GM21367 (cell line): Measurements from ENCODE around the gene MARVELD1.
"Not testable (repeated sequence)": the region's sequence is repeated elsewhere in the genome, so short reads cannot be mapped to it uniquely, and the experiment has no call there.

Experiments used
- ATAC-seq: cut with Tn5 transposase; IDR thresholded peaks from one replicate; pipeline ENCODE4 v1.9.1; 2021; ENCODE audit not compliant: unreplicated experiment

Gene MARVELD1

DNA sequence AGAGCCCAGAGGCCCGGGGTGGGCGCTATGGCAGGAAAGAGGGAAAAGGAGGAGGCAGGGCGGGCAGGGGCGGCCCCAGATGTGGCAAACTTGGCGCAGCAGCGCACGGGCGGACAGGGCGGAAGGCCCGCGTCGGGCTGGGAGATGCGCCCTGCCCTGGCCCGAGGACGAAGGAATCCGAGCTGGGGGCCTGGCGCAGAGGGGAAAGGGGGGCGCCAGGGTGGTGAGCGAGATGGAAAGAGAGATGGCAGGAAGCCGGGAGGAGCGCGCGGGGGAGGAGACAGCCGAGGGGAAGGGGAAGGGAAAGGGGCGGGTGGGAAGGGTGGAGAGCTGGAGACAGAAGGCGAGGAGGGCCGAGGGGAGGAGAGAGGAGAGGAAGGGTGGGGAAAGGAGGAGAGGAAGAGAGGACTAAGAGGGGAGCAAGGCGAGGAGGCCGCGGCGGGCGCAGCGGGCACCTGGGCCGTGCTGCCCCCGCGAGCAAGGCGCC, at the start of gene MARVELD1:
MARVELD1 (plus strand) TSS at position 392 of the 487 bp plus-strand sequence. CDS start 147 bp downstream, outside the sequence.
- ATAC-seq = peak; percentile 18

DNA sequence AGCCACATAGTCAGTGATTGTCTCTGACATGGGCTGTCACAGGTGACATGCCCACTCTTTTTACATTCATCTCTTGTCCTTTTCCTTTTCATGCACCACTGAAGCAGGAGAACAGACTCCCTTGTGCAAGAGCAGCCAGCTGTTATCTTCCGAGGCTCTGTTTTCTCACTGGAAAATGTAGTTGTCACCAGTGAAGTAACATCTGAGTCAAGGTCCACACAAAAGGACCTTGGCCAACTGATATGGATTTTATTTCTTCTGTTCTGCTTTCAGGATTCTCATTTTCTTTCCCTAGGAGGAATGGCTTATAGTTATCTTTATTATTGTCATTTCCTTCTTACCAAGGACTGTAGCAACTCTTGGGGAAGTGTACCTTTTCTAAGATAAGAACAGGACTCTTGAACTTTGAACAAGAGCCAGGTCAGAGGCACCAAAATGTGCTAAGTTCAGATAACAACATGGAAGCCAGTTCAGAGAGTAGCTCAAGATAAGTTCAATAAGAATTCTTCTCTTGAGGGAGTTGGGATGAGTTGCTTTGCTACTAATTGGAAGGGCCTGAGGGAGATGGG, 49.2 kb upstream of the MARVELD1 start:
- ATAC-seq = no peak

DNA sequence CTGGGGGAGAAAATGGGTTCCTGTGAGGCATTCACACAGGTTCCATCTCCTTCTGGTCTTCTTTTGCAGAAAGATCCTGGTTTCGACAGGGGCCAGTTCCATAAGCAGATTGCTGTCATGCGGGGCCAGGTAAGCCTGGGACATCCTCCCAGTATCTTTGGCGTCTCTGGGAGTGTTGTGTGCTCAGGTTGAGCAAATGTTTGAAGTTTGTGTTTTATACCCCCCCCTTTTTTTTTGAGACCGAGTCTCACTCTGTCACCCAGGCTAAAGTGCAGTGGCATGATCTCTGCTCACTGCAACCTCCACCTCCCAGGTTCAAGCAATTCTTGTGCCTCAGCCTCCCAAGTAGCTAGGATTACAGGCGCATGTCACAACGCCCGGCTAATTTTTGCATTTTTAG, 46.5 kb upstream of the MARVELD1 start:
- ATAC-seq = no peak

DNA sequence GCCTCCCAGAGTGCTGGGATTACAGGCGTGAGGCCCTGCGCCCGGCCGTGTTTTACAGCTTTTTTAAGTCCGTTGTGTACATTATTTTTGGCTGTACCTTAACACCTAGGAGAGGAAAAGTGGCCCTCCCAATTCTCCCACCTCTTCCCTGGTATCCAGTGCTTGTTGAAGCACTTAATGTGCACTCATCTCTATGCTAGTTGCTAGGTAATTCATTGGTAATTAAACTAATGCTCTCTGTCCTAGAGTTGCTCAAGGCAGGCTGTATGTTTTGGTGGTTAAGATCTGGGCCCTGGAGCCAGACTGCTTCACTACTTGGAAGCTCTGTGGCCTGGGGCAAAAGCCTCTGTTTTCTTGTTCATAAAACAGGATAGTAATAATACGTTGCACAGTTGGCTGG, 46.1 kb upstream of the MARVELD1 start:
- ATAC-seq = no peak

DNA sequence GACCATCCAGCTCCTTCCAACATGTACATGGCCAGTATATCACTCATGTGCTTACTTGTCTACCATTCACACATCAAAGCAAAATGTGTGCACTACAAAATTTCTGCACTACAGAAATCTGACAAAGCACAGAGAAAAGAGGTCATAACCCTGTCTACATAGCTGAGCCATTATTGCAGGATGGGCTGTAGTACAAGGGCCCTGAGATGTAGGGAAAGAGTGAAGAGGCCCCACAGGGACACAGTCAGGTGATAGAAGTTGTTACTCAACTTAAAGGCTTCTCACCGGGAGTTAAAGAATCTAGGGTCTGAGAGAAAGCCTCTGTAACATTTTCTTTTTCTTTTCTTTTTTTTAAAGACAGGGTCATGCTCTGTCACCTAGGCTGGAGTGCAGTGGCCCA, 44.0 kb upstream of the MARVELD1 start:
- no peak for ATAC-seq

DNA sequence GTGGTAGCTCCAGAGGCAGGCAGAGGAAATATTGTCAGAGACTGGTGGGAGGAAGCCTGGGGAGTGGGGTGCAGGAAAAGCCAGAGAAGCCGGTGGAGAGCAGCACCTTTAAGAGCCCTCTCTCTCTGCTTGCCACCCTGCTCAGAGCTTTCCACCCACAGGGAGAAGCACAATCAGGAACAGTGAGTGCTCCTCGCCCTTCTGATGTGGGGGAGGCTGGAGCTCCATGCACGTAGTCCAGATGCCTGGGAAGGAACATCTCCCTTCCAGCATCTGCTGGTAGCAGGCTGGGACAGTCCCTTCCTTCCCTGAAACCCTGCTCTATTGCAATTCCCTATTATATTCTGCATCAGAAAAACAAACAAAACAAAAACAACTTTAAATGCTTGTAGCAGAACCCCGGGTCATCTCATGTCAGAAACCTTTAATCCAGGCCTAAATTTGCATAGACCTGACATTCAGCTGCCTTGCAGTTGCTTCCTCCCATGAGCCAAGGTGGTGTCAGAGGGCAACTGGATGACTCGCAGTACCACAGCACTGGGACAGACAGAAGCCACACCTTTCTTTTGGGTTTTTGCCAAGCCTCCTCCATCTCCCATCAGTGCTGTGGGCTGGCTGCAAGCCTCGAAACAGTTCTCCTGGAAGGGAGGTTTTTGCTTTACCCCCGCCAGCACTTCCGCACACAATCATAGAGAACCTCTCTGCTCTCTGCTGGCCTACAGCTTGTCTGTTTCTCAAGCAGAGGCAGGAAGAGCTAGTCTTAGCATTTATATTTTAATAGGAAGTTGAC, 39.6 kb upstream of the MARVELD1 start:
- ATAC-seq = no peak

DNA sequence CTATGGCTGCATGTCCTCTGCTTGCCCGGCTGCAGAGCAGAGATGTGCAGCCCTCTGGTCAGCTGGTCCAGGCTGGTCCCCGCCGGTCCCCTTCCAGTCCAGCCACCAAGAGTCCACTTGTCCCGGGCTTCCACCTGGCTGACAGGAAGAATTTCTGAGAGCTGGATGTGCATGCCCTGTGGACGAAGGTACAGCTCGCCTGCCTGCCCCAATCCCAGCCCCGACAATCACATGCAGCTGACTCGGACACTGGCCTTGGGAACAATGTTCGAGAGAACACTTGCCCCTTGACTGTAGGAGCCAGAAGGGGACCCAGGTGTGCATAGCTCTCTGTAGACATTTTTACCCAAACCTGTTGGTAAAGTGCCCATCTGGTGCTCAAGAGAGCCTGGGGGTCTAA, 38.3 kb upstream of the MARVELD1 start:
- ATAC-seq = no peak

DNA sequence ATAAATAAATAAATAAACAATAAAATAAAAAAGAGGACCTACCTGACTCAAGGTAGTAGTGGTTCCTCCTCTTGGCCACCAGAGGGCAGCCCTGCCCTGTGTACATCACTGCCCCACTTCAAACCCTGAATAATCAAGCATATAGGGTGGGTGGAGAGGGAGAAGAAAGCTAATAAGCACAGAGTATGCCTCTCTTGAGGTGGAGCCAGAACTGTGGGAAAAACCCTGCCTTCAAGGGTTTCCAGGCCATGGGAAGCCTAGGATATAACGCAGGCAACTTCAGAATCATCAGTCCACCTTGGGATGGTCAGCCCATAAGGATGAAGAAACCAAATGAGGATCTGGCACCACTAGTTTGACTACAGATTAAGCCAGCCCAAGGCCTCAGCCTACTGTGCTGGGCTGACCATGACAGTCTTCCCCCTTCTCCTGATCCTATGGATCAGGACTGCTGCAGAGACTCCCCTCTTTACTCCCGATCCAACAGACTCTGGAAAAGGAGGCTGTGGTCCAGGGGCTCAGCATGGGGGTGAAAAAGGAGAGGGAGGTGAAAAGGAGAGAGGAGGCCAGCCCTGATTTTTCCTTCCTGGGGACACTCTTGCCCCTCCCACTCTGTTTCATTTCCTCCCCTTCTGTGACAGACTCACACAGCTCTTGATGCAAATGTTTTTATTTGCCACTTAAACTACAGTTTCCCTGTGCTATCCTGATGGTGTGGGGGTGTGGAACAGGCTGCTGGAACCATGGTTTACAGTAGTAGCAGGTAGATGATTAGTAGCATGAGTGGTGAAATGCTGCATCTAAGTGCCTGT, 36.6 kb upstream of the MARVELD1 start:
- ATAC-seq = no peak

DNA sequence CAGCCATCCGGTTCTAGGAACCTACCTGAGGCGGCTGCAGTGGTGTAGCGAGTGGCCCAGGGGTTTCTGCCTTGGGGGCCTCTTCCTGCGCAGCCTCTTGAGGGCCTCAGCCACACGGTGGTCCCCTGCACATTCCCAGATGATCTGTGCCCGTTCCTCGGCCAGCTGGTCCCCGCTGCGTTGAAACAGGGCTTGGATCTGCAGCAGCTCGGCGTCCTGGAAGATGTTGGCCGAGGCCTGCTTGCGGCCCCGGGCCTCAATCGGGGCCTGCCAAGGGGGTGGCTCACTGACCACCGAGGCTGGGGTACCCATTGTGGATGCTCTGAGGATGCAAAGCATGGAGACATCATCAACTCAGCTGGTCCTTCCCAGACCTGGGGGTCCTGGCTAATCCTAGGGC, 33.9 kb upstream of the MARVELD1 start:
- ATAC-seq = no peak

DNA sequence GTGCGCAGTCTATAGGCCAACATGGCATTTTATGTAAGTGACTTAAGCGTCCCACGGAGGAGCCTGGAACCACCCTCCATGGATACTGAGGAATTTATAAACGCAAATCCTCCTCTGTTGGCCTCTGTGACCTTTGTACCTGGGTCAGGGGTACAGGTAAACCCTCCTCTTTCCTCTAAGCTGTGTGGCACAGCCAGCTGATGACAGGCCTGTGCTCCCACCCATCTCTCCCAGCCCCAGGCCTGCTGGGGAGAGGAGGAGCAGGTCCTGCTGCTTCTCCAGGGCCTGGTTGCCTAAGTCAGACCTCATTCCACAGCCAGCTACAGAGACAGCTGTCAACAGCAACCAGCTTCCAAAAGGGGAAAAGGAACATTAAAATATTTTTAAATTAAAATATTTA, 31.5 kb upstream of the MARVELD1 start:
- no peak for ATAC-seq

DNA sequence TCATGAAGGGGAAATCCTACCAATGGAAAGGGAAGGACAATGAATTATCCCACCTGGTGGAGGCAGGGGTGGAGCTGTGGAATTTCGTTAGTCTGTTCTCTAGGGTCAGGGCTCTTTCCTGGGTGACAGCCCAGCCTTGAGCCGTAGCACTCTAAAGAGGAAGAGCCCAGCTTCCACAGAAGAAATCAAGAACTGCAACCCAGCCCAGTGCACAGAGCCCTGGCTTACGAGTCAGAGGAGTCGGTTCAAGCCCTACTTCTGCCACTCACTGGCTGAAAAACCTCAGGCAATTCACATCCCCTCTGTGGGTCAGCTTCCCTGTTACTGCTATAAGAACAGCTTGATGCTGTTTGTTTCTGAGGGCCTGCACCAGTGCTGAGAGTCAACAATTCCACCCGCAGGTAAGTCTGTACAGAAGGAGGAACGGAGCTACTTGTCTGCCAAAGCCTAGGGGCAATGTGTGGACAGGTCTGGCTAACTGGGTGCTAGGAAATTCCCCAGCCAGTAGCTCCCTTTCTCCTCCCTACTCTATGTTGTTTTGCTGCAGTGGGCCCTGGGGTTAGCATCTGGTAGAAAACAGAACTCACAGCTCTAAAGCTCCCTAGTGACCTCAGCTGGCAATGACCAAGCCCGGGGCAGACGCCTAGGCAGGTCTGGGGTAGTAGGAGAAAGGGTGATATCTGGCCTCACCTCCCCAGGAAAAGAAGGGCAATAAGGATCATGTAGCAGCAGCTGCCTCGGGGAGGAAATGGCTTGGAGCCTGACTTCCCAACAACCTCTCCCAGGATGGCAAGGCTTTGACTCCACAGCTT, 29.8 kb upstream of the MARVELD1 start:
- no peak for ATAC-seq

DNA sequence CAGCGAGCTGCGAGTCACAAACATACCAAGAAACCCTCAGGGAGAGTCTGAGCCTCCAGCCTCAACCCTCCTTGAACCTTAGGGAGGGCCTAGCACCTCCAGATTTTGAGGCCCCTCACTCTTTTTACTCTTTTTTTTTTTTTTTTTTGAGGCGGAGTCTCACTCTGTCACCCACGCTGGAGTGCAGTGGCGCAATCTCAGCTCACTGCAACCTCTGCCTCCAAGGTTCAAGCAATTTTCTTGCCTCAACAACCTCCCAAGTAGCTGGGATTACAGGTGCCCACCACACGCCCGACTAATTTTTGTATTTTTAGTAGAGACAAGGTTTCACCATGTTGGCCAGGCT, 29.2 kb upstream of the MARVELD1 start:
- not testable (repeated sequence) for ATAC-seq

DNA sequence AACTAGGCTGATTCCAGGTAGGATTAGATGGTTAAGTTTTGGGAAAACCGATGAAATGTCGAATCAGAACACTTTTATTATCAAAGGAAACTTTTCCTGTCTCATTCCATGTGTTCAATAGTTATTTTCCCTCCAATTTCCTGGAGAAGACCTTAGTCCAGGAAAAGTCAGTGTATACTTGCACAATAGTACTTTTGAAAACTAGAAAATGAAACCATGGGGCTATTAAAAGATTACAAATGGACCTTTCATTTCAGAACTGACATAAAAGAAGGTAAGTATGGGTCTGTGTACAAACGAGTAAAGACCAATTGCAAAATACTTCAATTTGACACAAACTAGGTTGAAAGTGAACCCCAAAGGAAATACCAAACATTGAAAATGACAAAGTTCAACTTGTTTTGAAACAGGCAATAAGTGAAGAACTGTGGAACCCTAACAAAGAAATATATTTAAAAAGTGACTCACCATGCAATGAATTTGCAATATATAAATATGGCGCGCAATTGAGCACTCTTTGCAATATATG, 28.6 kb upstream of the MARVELD1 start:
- ATAC-seq = no peak

DNA sequence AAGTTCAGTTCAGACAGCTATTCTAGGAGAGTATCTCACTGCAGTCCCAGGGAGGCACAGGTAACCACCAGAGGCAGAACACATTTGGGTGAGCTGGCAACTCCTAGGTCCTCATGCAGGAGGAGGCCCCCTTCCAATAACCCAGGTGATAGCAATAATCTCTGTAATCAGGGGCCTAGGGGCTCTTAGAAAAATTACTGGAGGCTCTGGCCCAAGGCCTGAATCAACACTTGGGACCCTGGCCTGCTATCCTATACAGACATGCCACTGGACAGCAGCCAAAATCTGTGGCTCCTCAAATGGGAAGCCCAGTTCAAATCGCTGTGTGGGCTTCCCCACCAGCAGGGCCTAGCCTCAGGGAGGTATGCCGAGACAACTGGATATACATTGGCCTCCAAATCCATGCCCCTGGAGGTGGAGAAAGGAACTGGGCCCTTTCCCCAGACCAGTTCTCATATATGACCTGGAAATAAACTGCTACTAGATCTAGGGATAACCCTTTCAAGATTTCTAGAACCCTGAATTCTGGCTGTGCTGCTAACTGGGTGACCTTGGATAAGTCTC, 28.1 kb upstream of the MARVELD1 start:
- ATAC-seq = no peak

DNA sequence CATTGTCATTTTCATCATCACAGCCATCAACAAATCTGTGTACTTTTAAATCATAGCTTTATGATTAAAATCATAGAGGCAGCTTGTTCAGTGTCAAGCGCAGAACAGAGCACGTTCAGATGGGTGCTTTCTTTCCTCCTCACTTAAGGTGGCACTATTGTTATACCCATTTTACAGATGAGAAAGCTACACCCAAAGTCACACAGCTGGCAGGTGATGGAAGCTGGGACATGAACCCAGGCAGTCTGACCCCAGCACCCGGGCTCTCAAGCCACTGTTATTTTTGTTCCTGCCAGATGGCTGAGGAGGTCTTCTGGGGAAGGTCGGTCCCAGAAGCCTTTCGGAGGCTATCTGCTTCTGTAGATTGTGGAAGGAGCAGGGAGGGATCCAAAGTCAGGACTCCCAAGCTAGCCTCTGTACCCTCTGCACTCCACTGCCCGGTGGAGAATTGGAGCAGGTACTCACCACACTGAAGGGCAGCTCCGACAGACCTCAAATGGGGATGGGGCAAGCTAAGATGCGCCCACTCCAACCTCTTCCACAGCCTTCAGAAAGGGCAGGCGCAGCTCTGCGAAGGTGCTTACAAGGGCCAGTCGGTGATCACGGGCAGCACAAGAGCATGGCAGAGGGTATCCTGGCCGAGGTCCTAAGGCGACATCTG, 27.1 kb upstream of the MARVELD1 start:
- ATAC-seq = peak; percentile 3

DNA sequence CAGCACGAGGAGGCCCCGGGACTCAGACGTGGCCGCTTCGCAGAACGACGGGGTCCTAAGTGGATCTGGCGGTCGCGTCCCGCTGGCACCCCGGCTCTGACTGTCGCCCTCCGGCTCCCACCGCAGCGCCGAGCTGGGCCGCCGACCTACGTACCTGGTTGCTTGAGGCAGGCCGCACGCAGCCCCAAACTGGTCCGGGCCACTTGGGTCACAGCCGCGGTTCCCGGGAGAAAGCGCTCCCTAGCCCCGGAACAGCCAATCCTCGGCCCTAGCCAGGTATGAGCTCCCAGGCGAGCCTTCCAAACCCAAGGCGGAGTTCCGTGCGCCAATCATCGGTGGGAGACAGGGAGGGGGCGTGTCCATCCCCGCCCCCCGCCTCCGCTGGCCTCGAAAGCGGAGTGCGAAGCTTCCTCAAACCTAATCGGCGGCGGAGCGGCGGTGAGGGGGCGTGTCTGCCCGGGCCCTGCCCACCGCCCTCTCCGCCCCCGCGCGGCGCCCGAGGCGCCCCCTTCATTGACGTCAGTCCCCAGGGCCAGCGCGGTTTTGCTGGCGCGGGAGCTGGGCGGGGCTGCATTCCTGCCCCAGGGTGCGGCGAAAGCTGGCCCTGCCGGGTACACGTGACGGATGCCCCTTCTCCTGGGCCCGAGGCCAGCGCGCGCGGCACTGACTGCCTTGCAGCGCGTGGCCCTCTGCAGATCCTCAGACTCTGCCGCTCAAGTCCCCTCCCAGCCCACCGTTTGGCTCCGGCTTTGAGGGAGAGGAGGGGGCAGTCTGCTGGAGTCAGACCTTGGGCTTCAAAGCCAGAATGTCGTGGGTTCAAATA, 26.4 kb upstream of the MARVELD1 start, which contains the start of gene AVPI1:
AVPI1 (minus strand) TSS at position 280 of the 823 bp plus-strand sequence. CDS start 7,336 bp downstream, outside the sequence.
- ATAC-seq = peak; percentile 83

DNA sequence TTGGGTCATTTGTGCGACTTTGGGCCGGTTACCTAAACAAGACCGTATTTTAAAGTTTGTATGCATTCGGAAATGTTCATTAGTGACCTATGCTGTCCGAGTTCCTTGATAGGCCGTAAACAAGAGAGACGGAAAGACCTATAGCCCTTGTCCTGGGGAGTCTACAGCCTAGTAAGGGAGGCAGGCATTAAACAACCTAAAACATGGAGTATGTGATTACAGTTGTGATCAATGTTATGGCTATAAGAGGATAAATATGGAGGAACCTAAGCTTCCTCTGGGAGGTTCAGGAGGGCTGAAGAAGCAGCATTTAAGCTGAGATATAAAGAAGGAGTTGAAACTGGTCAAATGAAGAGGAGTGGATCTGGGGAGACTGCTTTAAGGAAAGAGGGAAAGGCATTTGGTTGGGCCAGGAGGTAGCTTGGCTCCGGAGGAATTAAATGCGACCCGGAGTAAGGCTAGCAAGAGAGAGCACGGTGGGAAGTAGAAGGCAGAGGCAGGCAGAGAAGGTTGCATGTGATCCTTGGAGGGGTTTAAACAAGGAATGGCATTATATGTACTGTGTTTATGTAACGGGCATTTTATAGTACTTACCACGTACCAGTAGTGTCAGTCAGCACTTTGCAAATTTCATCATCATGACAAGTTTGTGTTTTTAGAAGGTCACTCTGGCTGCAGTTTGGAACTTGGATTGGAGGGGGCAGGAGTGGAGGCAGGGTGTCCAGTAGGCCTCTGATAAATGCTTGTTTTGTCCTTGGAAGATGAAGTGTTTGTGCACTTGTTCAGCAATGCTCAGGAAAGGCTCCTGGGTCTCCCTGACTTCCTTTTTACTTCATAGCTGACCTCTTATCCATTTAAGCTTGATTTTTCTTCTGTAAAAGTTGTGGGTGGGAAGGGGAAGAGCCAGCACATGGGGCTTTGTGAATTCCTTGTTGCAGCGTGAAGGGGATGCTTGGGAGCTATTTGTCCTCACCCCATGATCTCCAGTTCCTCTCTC, 25.4 kb upstream of the MARVELD1 start:
- no peak for ATAC-seq

DNA sequence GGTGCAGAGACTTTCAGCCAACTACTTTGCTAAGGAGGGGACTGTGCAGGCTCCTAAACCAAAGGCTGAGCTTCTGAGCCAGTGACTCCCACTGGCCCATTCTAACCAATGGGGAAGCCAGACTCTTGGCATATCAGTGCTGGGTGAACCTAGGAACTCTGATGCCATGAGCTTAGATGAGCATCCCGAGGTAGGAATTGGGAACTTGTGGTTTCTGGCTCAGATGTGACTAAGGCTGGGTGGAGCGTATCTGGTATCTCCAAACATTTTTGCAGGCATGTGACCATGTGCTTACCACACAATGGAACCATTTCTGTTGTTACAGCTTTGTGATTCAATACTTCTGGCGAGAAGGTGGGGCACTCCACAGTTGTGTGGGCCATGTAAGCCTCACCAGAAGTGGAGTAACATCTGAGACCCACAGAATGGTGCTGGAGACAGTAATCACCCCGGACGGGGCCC, 23.9 kb upstream of the MARVELD1 start:
- no peak for ATAC-seq
